Smooth muscle cell (in vitro differentiated cells): ENCODE results near the gene NBPF11. TPM values are rescaled to one million over a fixed set of nuclear protein-coding genes. Genes with fewer than 3 reads are reported as not detected.
"Not testable (repeated sequence)": the region's sequence is repeated elsewhere in the genome, so short reads cannot be mapped to it uniquely, and the experiment has no call there.

Source experiments
- DNase-seq: peaks from one replicate; lab custom pipeline; 2025; ENCODE audit not compliant: unreplicated experiment; lab: John Stamatoyannopoulos, UW
- H2AFZ ChIP-seq: fragments of 200-600 bp; sonication (generic); 2 replicates; pipeline ENCODE4 v1.6.0; 2016; ENCODE audit warnings: antibody characterized with exemption, low read depth, mild to moderate bottlenecking
- H3F3A ChIP-seq: fragments of 200-600 bp; sonication (generic); 2 replicates; pipeline ENCODE4 v1.6.0; 2017; ENCODE audit warnings: antibody characterized with exemption, low read depth
- H3K27ac ChIP-seq: fragments of 200-600 bp; sonication (generic); 2 replicates; pipeline ENCODE4 v1.5.1; 2016; ENCODE audit warnings: low read depth, mild to moderate bottlenecking
- H3K27me3 ChIP-seq: fragments of 200-600 bp; sonication (generic); 2 replicates; pipeline ENCODE4 v1.6.1; 2016; ENCODE audit warnings: low read depth, mild to moderate bottlenecking
- H3K36me3 ChIP-seq: fragments of 200-600 bp; sonication (generic); 2 replicates; pipeline ENCODE4 v1.5.1; 2016; ENCODE audit warnings: low read depth
- H3K4me1 ChIP-seq: fragments of 200-600 bp; sonication (generic); 2 replicates; pipeline ENCODE4 v1.5.1; 2016; ENCODE audit warnings: low read depth
- H3K4me2 ChIP-seq: fragments of 200-600 bp; sonication (generic); 2 replicates; pipeline ENCODE4 v1.6.0; 2016; ENCODE audit warnings: mild to moderate bottlenecking
- H3K4me3 ChIP-seq: fragments of 200-600 bp; sonication (generic); 2 replicates; pipeline ENCODE4 v1.5.1; 2016; ENCODE audit warnings: mild to moderate bottlenecking
- H3K79me2 ChIP-seq: fragments of 200-600 bp; sonication (generic); 2 replicates; pipeline ENCODE4 v1.6.0; 2016; ENCODE audit warnings: low read depth, mild to moderate bottlenecking
- H3K9ac ChIP-seq: fragments of 200-600 bp; sonication (generic); 2 replicates; pipeline ENCODE4 v1.6.0; 2016; ENCODE audit warnings: low read depth
- H3K9me3 ChIP-seq: fragments of 200-600 bp; sonication (generic); replicated peaks from 2 replicates; pipeline ENCODE4 v1.5.1; 2016; ENCODE audit warnings: low read depth
- H4K20me1 ChIP-seq: fragments of 200-600 bp; sonication (generic); 2 replicates; pipeline ENCODE4 v1.6.0; 2016; ENCODE audit warnings: low read depth
- CTCF ChIP-seq: fragments of 200-600 bp; sonication (generic); IDR thresholded peaks from 2 replicates; pipeline ENCODE4 v1.5.1; 2017; ENCODE audit warnings: borderline replicate concordance, mild to moderate bottlenecking, antibody characterized with exemption; ENCODE audit not compliant: insufficient read depth, poor library complexity, severe bottlenecking
- WGBS: methylation state at CpG from one replicate; pipeline ENCODE4 v1.1.7; 2016; ENCODE audit warnings: low lambda C conversion rate; 5-methylcytosine and 5-hydroxymethylcytosine counted together
- polyA plus RNA-seq: library from polyadenylated mRNA; unstranded; fragments of >200 nt; fragmentation: Nextera tagmentation; extraction: Ambion mirVana; gene quantifications from 2 replicates; pipeline ENCODE4 v1.2.1, GENCODE V29; 2016
- total RNA-seq: library from RNA; depleted of rRNA; stranded (reverse); fragments of >200 nt; gene quantifications from 2 replicates; pipeline ENCODE4 v1.2.3, GENCODE V29; 2014

The NBPF11 gene
- total and polyA plus RNA-seq, 2 experiments from 2014 or later: 5.3 to 6.7 TPM

GRCh38 chr1:148160343-148161052, 8.4 kb upstream of the NBPF11 start:
- H2AFZ ChIP-seq: no peak overlapping the region
- no peaks in the 10 kb centered on the region for H3K9me3 ChIP-seq
- no peaks in the 10 kb centered on the region for H3K4me1 ChIP-seq
- no peak for TF ChIP-seq CTCF
- H4K20me1 ChIP-seq: no peaks in the 10 kb centered on the region
- no peaks in the 10 kb centered on the region for H3K36me3 ChIP-seq
- H3K4me2 ChIP-seq: no peak overlapping the region
- 96% methylated on average over 43 of the region's 43 CpGs for WGBS
- H3K27ac ChIP-seq: no peak overlapping the region
- no peaks in the 10 kb centered on the region for H3K27me3 ChIP-seq
- no peaks in the 10 kb centered on the region for H3K79me2 ChIP-seq
- no peak for DNase-seq
- H3F3A ChIP-seq: no peaks in the 10 kb centered on the region
- no peak overlapping the region for H3K4me3 ChIP-seq
- H3K9ac ChIP-seq: no peak overlapping the region

GRCh38 chr1:148160048-148160342, 7.9 kb upstream of the NBPF11 start:
- Histone ChIP-seq H3K4me3 (no peak overlapping the region), H4K20me1 (no peaks in the 10 kb centered on the region), H3K9me3 (no peaks in the 10 kb centered on the region), H3K79me2 (no peaks in the 10 kb centered on the region), H3K4me2 (no peak overlapping the region), H3K9ac (no peak overlapping the region), H3F3A (no peaks in the 10 kb centered on the region), H3K27me3 (no peaks in the 10 kb centered on the region), H3K27ac (no peak overlapping the region), H3K4me1 (no peaks in the 10 kb centered on the region), H3K36me3 (no peaks in the 10 kb centered on the region), H2AFZ (no peak overlapping the region)
- no peak for TF ChIP-seq CTCF
- WGBS: 98% methylated on average over 15 of the region's 15 CpGs
- no peak for DNase-seq

GRCh38 chr1:148158341-148159003, 6.4 kb upstream of the NBPF11 start:
- Histone ChIP-seq H3K4me3 (no peak overlapping the region), H3F3A (no peaks in the 10 kb centered on the region), H3K27ac (no peak overlapping the region), H3K79me2 (no peaks in the 10 kb centered on the region), H3K4me1 (no peaks in the 10 kb centered on the region), H3K9me3 (no peaks in the 10 kb centered on the region), H3K27me3 (no peaks in the 10 kb centered on the region), H3K36me3 (no peaks in the 10 kb centered on the region), H4K20me1 (no peaks in the 10 kb centered on the region), H3K9ac (no peak overlapping the region), H3K4me2 (no peak overlapping the region), H2AFZ (no peak overlapping the region)
- no peak for DNase-seq
- WGBS: 66% methylated on average over 11 of the region's 11 CpGs
- TF ChIP-seq CTCF: no peak

- H2AFZ ChIP-seq, H3K36me3 ChIP-seq, H3K79me2 ChIP-seq, DNase-seq, H3K9ac ChIP-seq, H3K27ac ChIP-seq, H3K27me3 ChIP-seq, H3K9me3 ChIP-seq, H3K4me1 ChIP-seq, H3F3A ChIP-seq, H3K4me3 ChIP-seq, H4K20me1 ChIP-seq, H3K4me2 ChIP-seq: not testable (repeated sequence)
- 96% methylated on average over 8 of the region's 23 CpGs for WGBS
These were observed 5.7 kb upstream of the NBPF11 start for GRCh38 chr1:148157803-148158202.

- not testable (repeated sequence) for H3K27me3 ChIP-seq, H3K4me1 ChIP-seq, H4K20me1 ChIP-seq, H3K36me3 ChIP-seq, H3K9me3 ChIP-seq, H3K27ac ChIP-seq, H3K9ac ChIP-seq, H3K4me3 ChIP-seq, H3K4me2 ChIP-seq, H3F3A ChIP-seq, DNase-seq, H3K79me2 ChIP-seq, H2AFZ ChIP-seq
- WGBS: 79% methylated on average over 7 of the region's 7 CpGs
These were observed 3.6 kb upstream of the NBPF11 start for GRCh38 chr1:148155494-148156275.

GRCh38 chr1:148152795-148153194, 714 bp upstream of the NBPF11 start:
- not testable (repeated sequence) for H2AFZ ChIP-seq, H3K27me3 ChIP-seq, H3K9me3 ChIP-seq, H3K79me2 ChIP-seq, H4K20me1 ChIP-seq, H3K27ac ChIP-seq, H3F3A ChIP-seq, H3K4me2 ChIP-seq, DNase-seq, H3K4me3 ChIP-seq, H3K4me1 ChIP-seq, H3K9ac ChIP-seq, H3K36me3 ChIP-seq
- 76% methylated on average over 3 of the region's 3 CpGs for WGBS
